NCI-H345 (cell line): ENCODE results near the gene NWD2.

Experiments
- DNase-seq: peaks from one replicate; lab custom pipeline; 2025; lab: John Stamatoyannopoulos, UW

NWD2 gene

DNA sequence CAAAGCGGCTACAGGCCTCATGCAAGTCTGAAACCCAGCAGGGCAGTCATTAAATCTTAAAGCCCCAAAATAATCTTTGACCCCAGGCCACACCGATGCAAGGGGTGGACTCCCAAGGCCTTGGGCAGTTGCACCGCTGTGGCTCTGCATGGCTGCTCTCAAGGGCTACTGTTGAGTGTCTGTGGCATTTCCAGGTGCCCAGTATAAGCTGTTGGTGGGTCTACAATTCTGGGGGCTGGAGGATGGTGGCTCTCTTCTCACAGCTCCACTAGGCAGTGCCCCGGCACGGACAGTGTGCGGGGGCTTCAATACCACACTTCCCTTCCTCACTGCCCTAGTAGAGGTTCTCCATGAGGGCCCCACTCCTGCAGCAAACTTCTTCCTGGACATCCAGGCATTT is 60.1 kb downstream of the NWD2 start:
- DNase-seq, result no peak

- no peak for DNase-seq
Observed at GRCh38 chr4:37305984-37306383, 61.4 kb downstream of the NWD2 start.

GRCh38 chr4:37317104-37317643 is 72.6 kb downstream of the NWD2 start:
- DNase-seq, result no peak

DNA sequence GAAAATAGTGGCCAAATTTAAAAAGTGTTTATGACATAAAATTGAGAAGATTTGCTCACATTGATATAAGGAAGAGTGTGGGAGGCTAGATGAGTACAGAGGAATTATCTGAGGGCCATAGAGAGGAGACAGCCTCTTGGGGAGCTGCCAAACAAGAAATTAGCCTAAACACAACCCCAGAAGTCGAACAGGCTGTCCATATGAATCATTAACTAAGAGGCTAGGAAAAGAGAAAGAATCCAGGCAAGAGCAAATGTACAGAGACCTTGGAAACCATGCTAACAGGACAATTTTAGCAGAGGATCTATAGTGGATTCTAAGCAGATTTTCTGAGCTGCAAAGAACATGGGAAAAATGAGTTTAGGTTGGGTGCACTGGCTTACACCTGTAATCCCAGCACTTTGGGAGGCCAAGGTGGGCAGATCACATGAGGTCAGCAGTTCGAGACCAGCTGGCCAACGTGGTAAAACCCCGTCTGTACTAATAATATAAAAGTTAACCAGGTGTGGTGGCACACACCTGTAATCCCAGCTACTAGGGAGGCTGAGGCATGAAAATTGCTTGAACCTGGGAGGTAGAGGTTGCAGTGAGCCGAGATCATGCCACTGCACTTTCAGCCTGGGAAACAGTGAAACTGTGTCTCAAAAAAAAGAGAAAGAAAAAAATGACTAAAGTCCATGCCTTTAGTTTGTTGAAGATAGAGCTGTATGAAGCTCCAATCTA is 76.1 kb downstream of the NWD2 start:
- no peak for DNase-seq

GRCh38 chr4:37322122-37322521 is 77.6 kb downstream of the NWD2 start:
- no peak for DNase-seq

- DNase-seq, result peak; percentile 27
Observed at GRCh38 chr4:37324546-37324945, 80.0 kb downstream of the NWD2 start.

GRCh38 chr4:37326852-37327251 is 82.3 kb downstream of the NWD2 start:
- no peak for DNase-seq

DNA sequence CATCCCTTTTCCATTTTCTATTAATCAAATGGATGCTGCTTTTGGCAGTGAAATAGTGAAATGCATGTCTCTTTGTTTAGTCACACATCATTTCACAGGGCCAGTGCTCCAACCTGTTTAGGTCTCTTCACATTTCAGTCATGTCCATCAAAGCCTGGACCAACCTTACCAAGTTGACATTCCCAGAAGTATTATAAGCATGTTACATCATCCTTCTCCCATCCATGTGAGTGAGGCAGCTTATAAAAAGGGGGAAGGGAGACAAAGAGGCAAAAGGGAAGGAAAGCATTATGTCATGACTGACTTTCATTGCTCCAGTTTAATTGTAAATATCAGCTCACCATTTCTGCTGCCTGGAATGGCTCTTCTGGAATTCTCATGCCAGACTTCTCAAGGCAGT is 94.4 kb downstream of the NWD2 start:
- peak; percentile 79 for DNase-seq

DNA sequence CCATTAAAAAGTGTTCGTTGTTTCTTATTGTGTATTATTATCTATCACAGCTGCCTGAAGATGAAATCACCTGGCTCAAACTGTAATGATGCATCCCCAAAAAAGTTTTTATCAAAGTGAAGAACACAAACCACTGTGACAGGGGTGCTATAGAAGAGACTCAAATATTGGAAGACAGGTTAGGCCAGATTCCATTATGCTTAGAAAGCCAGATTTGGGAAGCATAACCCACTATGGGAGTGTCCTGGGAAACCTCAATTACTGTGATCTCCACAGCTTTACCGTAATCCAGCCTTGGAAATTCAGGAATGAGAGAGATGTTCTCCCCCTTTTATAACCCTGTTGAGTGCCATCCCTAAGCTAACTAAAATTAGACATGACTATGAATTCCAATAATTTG is 114.2 kb downstream of the NWD2 start:
- DNase-seq, result no peak

DNA sequence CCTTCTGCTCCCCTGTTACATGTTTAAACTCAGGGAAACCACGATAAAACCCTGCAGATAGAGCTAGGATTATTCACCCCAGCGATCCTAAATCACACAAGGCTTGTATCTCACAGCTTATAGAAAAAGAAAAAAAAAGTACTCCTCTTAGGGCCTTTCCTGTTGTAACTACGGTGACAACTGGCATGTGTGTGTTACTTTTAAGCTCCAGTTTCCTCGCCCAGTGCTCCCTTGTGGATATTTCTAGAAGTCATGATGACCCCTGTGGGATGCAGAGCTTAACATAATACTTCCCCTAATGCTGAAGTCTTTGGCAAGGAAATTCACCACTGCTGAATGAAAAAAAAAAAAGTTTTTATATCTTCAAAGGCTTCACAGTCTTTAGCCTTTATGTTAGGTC is 114.7 kb downstream of the NWD2 start:
- DNase-seq, result no peak

GRCh38 chr4:37365888-37366287 is 121.3 kb downstream of the NWD2 start:
- DNase-seq, result no peak

DNA sequence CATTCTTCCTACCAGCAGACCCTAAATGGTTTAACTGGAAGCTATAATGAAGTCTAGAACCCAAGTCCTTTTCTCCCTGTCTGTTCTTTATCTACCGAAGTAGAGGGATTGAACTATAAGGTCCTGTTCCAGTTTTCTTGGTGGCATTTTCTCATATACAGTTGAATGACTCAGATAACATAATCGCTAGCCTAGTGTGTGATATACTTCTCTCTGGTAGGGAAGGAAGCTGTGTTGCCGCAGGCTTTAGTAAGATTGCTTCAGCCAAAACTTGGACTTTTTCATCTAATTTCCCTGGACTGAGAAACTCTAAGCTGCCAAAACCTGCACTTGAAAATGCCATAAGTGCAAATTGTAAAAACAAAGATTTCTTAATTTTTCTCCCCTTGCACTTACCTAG is 123.4 kb downstream of the NWD2 start:
- DNase-seq, result no peak

- no peak for DNase-seq
Observed at GRCh38 chr4:37370052-37370451, 125.5 kb downstream of the NWD2 start.

GRCh38 chr4:37381040-37381668 is 136.6 kb downstream of the NWD2 start:
- no peak for DNase-seq

- peak; percentile 51 for DNase-seq
Observed at GRCh38 chr4:37383579-37384229, 139.2 kb downstream of the NWD2 start.

DNA sequence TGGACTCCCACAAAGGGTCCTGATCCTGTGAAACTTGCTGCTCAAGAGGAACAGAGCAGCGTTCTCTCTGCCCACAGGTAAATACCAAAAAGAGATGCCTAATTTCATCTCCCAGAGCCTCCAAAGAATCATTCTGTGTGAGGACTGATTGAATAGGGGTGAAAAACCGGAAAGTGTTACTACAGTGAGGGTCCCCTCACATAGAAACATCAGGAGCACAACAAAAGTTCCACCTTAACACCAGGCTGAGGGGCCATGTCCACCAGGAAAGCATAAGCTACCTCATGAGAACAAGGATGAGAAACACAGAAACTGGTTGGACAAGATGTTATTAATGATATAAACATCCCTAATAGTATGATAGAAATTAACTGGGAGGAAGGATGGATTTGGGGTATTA is 140.9 kb downstream of the NWD2 start:
- DNase-seq, result no peak

- no peak for DNase-seq
Observed at GRCh38 chr4:37388681-37389365, 144.3 kb downstream of the NWD2 start.

- DNase-seq, result no peak
Observed at GRCh38 chr4:37389366-37389765, 144.8 kb downstream of the NWD2 start.

DNA sequence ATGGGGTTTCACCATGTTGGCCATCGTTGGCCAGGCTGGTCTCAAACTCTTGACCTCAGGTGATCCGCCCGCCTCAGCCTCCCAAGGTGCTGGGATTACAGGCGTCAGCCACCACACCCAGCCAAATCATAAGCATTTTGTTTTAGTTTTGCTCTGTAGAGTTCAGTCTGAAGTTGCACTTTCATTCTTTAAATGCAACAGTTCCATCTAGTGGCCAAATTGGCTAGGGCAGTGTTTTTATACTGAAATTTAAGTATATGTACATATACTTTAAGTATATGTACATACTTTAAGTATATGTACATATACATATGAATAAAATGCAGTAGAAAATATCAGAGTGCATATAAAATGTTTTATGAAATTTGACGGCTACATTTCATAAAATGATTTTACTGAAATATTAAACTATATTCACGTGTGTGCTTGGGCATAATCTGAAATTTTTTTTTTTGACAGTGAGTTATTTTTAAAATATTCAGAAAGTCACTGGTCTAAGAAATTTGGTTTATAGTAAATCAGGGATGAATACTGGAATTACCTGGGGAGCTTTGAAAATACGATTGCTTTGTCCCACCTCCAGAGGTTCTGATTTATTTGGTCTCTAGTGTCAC is 145.5 kb downstream of the NWD2 start:
- DNase-seq, result peak; percentile 67

DNA sequence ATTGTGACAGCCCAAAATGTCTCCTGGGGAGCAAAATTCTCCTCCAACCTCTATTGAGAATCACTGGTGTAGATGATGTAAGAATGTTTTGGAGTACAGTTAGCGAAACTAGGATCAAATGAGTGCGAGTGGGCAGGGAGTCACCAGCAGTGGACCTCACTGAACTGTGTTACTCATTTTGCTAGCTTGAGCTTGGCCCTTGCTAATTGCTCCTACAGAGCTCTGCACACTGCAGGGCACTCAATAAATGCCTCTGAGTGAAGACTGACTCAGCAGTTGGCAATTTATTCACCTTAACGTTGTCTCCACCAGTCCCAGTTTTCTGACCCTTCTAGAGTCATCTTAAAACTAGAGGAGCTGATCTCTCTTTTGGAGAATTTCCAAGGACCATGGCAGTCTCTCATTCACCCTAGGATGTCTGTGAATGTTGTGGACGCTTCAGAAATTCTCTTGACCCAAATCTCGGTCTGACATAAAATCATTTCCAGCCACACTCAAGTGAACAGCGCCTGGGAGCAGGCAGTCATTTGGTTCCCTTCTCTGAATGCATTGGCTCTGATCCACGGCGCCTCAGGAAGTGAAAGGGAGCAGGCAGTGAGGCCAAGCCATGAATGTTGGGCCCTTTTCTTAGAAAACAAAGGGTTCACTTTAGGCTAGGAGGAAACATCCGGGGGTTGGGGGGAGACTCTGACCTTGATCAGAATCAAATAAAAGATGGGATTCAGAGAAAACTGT is 148.1 kb downstream of the NWD2 start:
- DNase-seq, result no peak

GRCh38 chr4:37393321-37393720 is 148.8 kb downstream of the NWD2 start:
- DNase-seq, result no peak
